UCSD-AML1 (cell line): Measurements from ENCODE around the gene MAK.
"Not testable (repeated sequence)": the region's sequence is repeated elsewhere in the genome, so short reads cannot be mapped to it uniquely, and the experiment has no call there.

Experiments used
- DNase-seq: peaks from one replicate; lab custom pipeline; 2025; ENCODE audit not compliant: unreplicated experiment; lab: John Stamatoyannopoulos, UW

Gene MAK

GRCh38 chr6:10837995-10838793, at the start of gene MAK:
Gene MAK, minus strand, starts transcription at chr6:10838539. Its CDS starts 7,891 bp downstream, at chr6:10830648.
- DNase-seq = peak; percentile 81

GRCh38 chr6:10886691-10887502, 48.6 kb upstream of the MAK start, which contains the start of gene SYCP2L:
Gene SYCP2L, plus strand, starts transcription at chr6:10887052. Its CDS starts 75 bp downstream, at chr6:10887127.
- DNase-seq = no peak

- not testable (repeated sequence) for DNase-seq
Observed at GRCh38 chr6:10886365-10886690, 48.0 kb upstream of the MAK start.

GRCh38 chr6:10884245-10884972, 46.1 kb upstream of the MAK start:
- DNase-seq = no peak

- DNase-seq = no peak
Observed at GRCh38 chr6:10883312-10884244, 45.2 kb upstream of the MAK start.

- no peak for DNase-seq
Observed at GRCh38 chr6:10882657-10883171, 44.4 kb upstream of the MAK start.

- not testable (repeated sequence) for DNase-seq
Observed at GRCh38 chr6:10882253-10882630, 43.9 kb upstream of the MAK start.

GRCh38 chr6:10880366-10880765, 42.0 kb upstream of the MAK start:
- no peak for DNase-seq

- DNase-seq = no peak
Observed at GRCh38 chr6:10877871-10878270, 39.5 kb upstream of the MAK start.

- no peak for DNase-seq
Observed at GRCh38 chr6:10877012-10877411, 38.7 kb upstream of the MAK start.

- no peak for DNase-seq
Observed at GRCh38 chr6:10875026-10875425, 36.7 kb upstream of the MAK start.

- DNase-seq = no peak
Observed at GRCh38 chr6:10874207-10874606, 35.9 kb upstream of the MAK start.

- no peak for DNase-seq
Observed at GRCh38 chr6:10873374-10873773, 35.0 kb upstream of the MAK start.

GRCh38 chr6:10867952-10868351, 29.6 kb upstream of the MAK start:
- no peak for DNase-seq

GRCh38 chr6:10866709-10867108, 28.4 kb upstream of the MAK start:
- DNase-seq = not testable (repeated sequence)

- DNase-seq = not testable (repeated sequence)
Observed at GRCh38 chr6:10863031-10863430, 24.7 kb upstream of the MAK start.

GRCh38 chr6:10862361-10862760, 24.0 kb upstream of the MAK start:
- DNase-seq = no peak

GRCh38 chr6:10861086-10861485, 22.7 kb upstream of the MAK start:
- DNase-seq = no peak

- no peak for DNase-seq
Observed at GRCh38 chr6:10857259-10857658, 18.9 kb upstream of the MAK start.

GRCh38 chr6:10854922-10855632, 16.7 kb upstream of the MAK start:
- DNase-seq = no peak
